ENCODE results near the gene KHDC3L. TPM values are rescaled to one million over a fixed set of nuclear protein-coding genes. Genes with fewer than 3 reads are reported as not detected.

Gene KHDC3L
- total RNA-seq, 1 experiment from 2014 or later, result not detected

DNA sequence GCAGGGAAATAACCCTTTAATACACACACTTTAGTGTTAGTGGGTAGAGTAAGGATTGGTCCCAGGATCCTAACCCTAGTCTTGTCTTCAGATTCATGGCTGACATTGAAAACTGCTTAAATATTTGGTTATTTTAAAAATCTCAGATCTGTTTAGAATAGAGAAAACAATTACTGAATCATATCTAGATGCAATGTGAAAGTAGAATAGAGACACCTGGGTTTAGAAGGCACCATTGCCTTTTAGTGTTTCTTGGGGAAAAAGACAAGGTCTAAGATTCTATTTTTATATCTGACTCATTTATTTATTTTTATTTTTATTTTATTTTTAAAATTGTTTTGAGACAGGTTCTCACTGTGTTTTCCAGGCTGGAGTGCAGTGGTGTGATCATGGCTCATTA is 38.2 kb downstream of the KHDC3L start:
- no peak for TF ChIP-seq CTCF (conservative IDR thresholded peaks at IDR 0.05; ENCODE audit: low read depth, low read length)
- TF ChIP-seq EZH2 (IDR thresholded peaks at IDR 0.05; ENCODE audit: low read length, unreplicated experiment), result no peak
- no peak for TF ChIP-seq EZH2phosphoT487 (IDR thresholded peaks at IDR 0.05; ENCODE audit: borderline replicate concordance, low read length)
- peaks cover 18% of the 10 kb centered on the region for H3K4me1 ChIP-seq (ENCODE audit: insufficient read depth, low read length)
- no peaks in the 10 kb centered on the region for H3K27me3 ChIP-seq (ENCODE audit: low read length)
- intact Hi-C loops (cut with micrococcal nuclease), result no loop called here
- no peaks in the 10 kb centered on the region for H3K9me2 ChIP-seq (replicated peaks; ENCODE audit: low read length)
- no peaks in the 10 kb centered on the region for H4K20me1 ChIP-seq (ENCODE audit: low read length)
- DNase-seq, result no peak
- no peaks in the 10 kb centered on the region for H3K79me2 ChIP-seq (ENCODE audit: low read length)
- H3K9me3 ChIP-seq (ENCODE audit: low read length), result no peaks in the 10 kb centered on the region
- H3K27ac ChIP-seq (ENCODE audit: low read length), result no peak overlapping the region
- POLR2A ChIA-PET (ENCODE audit: unreplicated experiment), result no interaction called here
- ATAC-seq, result no peak
- no peak overlapping the region for H3K4me3 ChIP-seq (ENCODE audit: low read length)
- no peak overlapping the region for H3K9ac ChIP-seq (ENCODE audit: low read length)
- CTCF ChIA-PET, result interaction anchor here (0.8 kb wide), 1 partner anchor 12 kb away, joined by 3 read pairs; no protein-coding TSS in a partner anchor
- no TSS peak for BruUV-seq (replicated peaks)
- no peaks in the 10 kb centered on the region for H3F3A ChIP-seq (ENCODE audit: low read length, unreplicated experiment)
- no peak overlapping the region for H3K4me2 ChIP-seq (ENCODE audit: low read length)
- H3K36me3 ChIP-seq (ENCODE audit: low read depth, low read length), result no peaks in the 10 kb centered on the region
- no peak overlapping the region for H2AFZ ChIP-seq (ENCODE audit: low read length)

GRCh38 chr6:73409395-73409794 is 46.9 kb downstream of the KHDC3L start:
- no peak overlapping the region for H3K9ac ChIP-seq (ENCODE audit: low read length)
- BruUV-seq (replicated peaks), result no TSS peak
- no peak overlapping the region for H3K4me3 ChIP-seq (ENCODE audit: low read length)
- no peak overlapping the region for H3K27ac ChIP-seq (ENCODE audit: low read length)
- ChIA-PET POLR2A (ENCODE audit: unreplicated experiment) (no interaction called here), CTCF (no interaction called here)
- no peaks in the 10 kb centered on the region for H3K79me2 ChIP-seq (ENCODE audit: low read length)
- H3K4me2 ChIP-seq (ENCODE audit: low read length), result no peak overlapping the region
- intact Hi-C loops (cut with micrococcal nuclease), result no loop called here
- TF ChIP-seq EZH2phosphoT487 (IDR thresholded peaks at IDR 0.05; ENCODE audit: borderline replicate concordance, low read length), result no peak
- no peak for TF ChIP-seq CTCF (conservative IDR thresholded peaks at IDR 0.05; ENCODE audit: low read depth, low read length)
- no peak for TF ChIP-seq EZH2 (IDR thresholded peaks at IDR 0.05; ENCODE audit: low read length, unreplicated experiment)
- H3K36me3 ChIP-seq (ENCODE audit: low read depth, low read length), result no peaks in the 10 kb centered on the region
- no peak for ATAC-seq
- no peaks in the 10 kb centered on the region for H4K20me1 ChIP-seq (ENCODE audit: low read length)
- H3K4me1 ChIP-seq (ENCODE audit: insufficient read depth, low read length), result no peaks in the 10 kb centered on the region
- no peaks in the 10 kb centered on the region for H3K9me3 ChIP-seq (ENCODE audit: low read length)
- no peaks in the 10 kb centered on the region for H3K27me3 ChIP-seq (ENCODE audit: low read length)
- no peaks in the 10 kb centered on the region for H3F3A ChIP-seq (ENCODE audit: low read length, unreplicated experiment)
- H2AFZ ChIP-seq (ENCODE audit: low read length), result no peak overlapping the region
- no peak for DNase-seq
- H3K9me2 ChIP-seq (replicated peaks; ENCODE audit: low read length), result no peaks in the 10 kb centered on the region

GRCh38 chr6:73413102-73413501 is 50.6 kb downstream of the KHDC3L start:
- Histone ChIP-seq H3K27me3 (ENCODE audit: low read length) (no peaks in the 10 kb centered on the region), H4K20me1 (ENCODE audit: low read length) (no peaks in the 10 kb centered on the region), H3F3A (ENCODE audit: low read length, unreplicated experiment) (no peaks in the 10 kb centered on the region), H3K27ac (ENCODE audit: low read length) (no peak overlapping the region), H3K9me3 (ENCODE audit: low read length) (no peaks in the 10 kb centered on the region), H3K9me2 (replicated peaks; ENCODE audit: low read length) (no peaks in the 10 kb centered on the region), H3K9ac (ENCODE audit: low read length) (no peak overlapping the region), H3K4me3 (ENCODE audit: low read length) (no peak overlapping the region), H2AFZ (ENCODE audit: low read length) (no peak overlapping the region), H3K4me1 (ENCODE audit: insufficient read depth, low read length) (no peaks in the 10 kb centered on the region), H3K36me3 (ENCODE audit: low read depth, low read length) (peaks cover 6% of the 10 kb centered on the region; the same call in 1 of the 2 replicates), H3K4me2 (ENCODE audit: low read length) (no peak overlapping the region), H3K79me2 (ENCODE audit: low read length) (no peaks in the 10 kb centered on the region)
- no peak for ATAC-seq
- POLR2A ChIA-PET (ENCODE audit: unreplicated experiment), result no interaction called here
- BruUV-seq (replicated peaks), result no TSS peak
- CTCF ChIA-PET, result no interaction called here
- intact Hi-C loops (cut with micrococcal nuclease), result no loop called here
- TF ChIP-seq CTCF (conservative IDR thresholded peaks at IDR 0.05; ENCODE audit: low read depth, low read length), result no peak
- TF ChIP-seq EZH2 (IDR thresholded peaks at IDR 0.05; ENCODE audit: low read length, unreplicated experiment), result no peak
- no peak for TF ChIP-seq EZH2phosphoT487 (IDR thresholded peaks at IDR 0.05; ENCODE audit: borderline replicate concordance, low read length)
- no peak for DNase-seq

Other genes with a start within 250 kb of the KHDC3L start
- 0.80 and 2.4 TPM in 2 replicates for gene KHDC1L, start 137.2 kb upstream of the KHDC3L start, total RNA-seq (2014; rRNA removed)
- 5.1 and 7.9 TPM in 2 replicates for gene KHDC1, start 99.5 kb upstream of the KHDC3L start, total RNA-seq (2014; rRNA removed)
- not detected in 2 replicates for gene DPPA5, start 8.4 kb upstream of the KHDC3L start, total RNA-seq (2014; rRNA removed)
- not detected in 2 replicates for gene OOEP, start 7.2 kb downstream of the KHDC3L start, total RNA-seq (2014; rRNA removed)
- gene DDX43, start 32.2 kb downstream of the KHDC3L start, total RNA-seq (2014; rRNA removed), result not detected in 2 replicates
- 18.7 and 19.4 TPM in 2 replicates for gene CGAS, start 89.6 kb downstream of the KHDC3L start, total RNA-seq (2014; rRNA removed)
- 13.8 and 19.5 TPM in 2 replicates for gene MTO1, start 99.1 kb downstream of the KHDC3L start, total RNA-seq (2014; rRNA removed)
- gene EEF1A1, start 158.4 kb downstream of the KHDC3L start, total RNA-seq (2014; rRNA removed), result 5,206 and 6,057 TPM in 2 replicates

Data from PC-3 (cell line).